22Rv1 (cell line): ENCODE data around the gene TTK.

Source experiments
- H3K27ac ChIP-seq: fragments of 450-650 bp; 2 replicates; pipeline ENCODE4 v1.5.1; 2017
- ZFX ChIP-seq: fragments of 450-650 bp; IDR thresholded peaks from 2 replicates; pipeline ENCODE4 v1.6.1; 2017; ENCODE audit warnings: antibody characterized with exemption, borderline replicate concordance
- TF ChIP-seq, protein P1 (sequence below): fragments of 450-650 bp; IDR thresholded peaks from 2 replicates; pipeline ENCODE4 v1.5.1; 2017; ENCODE audit warnings: mild to moderate bottlenecking

The TTK gene

DNA sequence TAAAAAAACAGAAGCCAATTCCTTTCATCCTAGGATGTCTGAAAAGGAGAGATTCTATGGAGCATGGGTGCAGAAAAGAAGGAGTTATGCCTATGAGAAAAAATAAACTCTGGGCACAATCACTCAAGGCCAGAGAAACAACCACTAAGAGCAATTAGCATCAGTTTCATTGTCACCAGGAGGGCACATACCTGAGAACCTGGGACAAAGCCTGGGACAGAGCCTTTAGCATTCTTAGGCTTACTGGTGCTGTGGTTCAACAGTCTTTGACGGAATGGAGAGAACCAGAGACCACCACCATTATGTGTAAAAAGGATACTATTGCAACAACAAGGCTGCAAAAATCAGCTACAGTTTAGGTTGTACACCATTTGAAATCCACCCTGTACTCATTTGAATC lies 72.6 kb downstream of the TTK start:
- H3K27ac ChIP-seq: no peak overlapping the region
- no peak for TF ChIP-seq ZFX
- TF ChIP-seq, protein P1, sequence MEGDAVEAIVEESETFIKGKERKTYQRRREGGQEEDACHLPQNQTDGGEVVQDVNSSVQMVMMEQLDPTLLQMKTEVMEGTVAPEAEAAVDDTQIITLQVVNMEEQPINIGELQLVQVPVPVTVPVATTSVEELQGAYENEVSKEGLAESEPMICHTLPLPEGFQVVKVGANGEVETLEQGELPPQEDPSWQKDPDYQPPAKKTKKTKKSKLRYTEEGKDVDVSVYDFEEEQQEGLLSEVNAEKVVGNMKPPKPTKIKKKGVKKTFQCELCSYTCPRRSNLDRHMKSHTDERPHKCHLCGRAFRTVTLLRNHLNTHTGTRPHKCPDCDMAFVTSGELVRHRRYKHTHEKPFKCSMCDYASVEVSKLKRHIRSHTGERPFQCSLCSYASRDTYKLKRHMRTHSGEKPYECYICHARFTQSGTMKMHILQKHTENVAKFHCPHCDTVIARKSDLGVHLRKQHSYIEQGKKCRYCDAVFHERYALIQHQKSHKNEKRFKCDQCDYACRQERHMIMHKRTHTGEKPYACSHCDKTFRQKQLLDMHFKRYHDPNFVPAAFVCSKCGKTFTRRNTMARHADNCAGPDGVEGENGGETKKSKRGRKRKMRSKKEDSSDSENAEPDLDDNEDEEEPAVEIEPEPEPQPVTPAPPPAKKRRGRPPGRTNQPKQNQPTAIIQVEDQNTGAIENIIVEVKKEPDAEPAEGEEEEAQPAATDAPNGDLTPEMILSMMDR: no peak

DNA sequence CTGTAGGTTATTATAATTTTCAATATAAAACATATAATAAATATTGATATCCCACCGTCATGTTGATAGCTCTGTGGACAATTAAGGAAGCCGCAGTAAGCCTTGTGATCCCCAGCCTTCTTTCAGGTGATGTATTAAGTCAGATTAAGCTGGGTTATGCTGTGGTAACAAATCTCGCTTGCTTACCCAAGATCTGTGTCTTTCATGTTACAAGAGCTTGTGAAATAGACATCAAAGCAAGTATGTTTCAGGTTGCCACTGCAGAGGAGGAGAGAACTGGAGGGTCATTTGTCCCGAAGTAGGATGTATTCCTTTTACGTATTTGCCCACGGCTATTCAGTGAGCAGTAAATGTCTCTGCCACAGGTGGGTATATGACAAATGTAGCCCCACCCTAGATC lies 84.2 kb downstream of the TTK start:
- TF ChIP-seq, protein P1: no peak
- TF ChIP-seq ZFX: no peak
- no peak overlapping the region for H3K27ac ChIP-seq

DNA sequence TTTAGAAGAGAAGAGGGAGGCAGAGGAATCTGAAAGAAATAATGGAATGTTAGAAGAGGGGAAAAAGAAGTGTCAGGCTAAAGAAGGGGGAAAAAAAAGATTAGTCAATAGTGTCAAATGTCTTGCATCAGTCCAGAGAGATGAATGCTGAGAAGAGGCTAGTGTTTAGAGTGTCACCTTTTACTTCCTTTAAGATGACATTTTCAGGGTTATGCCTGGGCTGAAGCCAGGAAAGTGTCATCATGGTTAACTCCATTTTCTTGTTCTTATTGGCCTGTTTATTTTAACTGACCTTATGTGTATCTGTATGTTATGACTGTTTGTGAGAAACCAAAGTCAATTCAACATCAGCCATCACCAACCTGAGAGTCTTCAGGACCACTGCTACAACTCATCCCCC lies 87.1 kb downstream of the TTK start:
- TF ChIP-seq, protein P1: no peak
- TF ChIP-seq ZFX: no peak
- no peak overlapping the region for H3K27ac ChIP-seq
